Measurements from ENCODE around the gene MFN1. TPM values are rescaled to one million over a fixed set of nuclear protein-coding genes. Genes with fewer than 3 reads are reported as not detected.

The MFN1 gene
- total RNA-seq, 3 donors from 2014 or later (not counting 1 experiment from before 2014, with no cell fraction given): 42.4 to 52.9 (median 47.2) TPM

GRCh38 chr3:179410331-179410730 lies 62.8 kb downstream of the MFN1 start:
- H3K4me1 Mint-ChIP-seq: no peaks in the 10 kb centered on the region
- H3K36me3 ChIP-seq (ENCODE audit: control insufficient read depth, insufficient read depth, low read length): no peaks in the 10 kb centered on the region
- DNase-seq (no peak), ATAC-seq (no peak)
- H3K27me3 Mint-ChIP-seq (ENCODE audit: low read depth in 2 of 2): no peaks in the 10 kb centered on the region
- H3K36me3 Mint-ChIP-seq: no peaks in the 10 kb centered on the region
- no peak overlapping the region for H3K27ac Mint-ChIP-seq
- H3K27me3 ChIP-seq (ENCODE audit: control insufficient read depth, insufficient read depth, low read length): no peaks in the 10 kb centered on the region
- intact Hi-C loops (cut with micrococcal nuclease): no loop called here
- no peaks in the 10 kb centered on the region for H3K4me1 ChIP-seq (ENCODE audit: control insufficient read depth, insufficient read depth, low read length)
- no peaks in the 10 kb centered on the region for H3K9me3 Mint-ChIP-seq
- H3K4me3 Mint-ChIP-seq: no peak overlapping the region
- WGBS (ENCODE audit: insufficient coverage): 91% methylated on average over 2 of the region's 2 CpGs
- H3K4me3 ChIP-seq (ENCODE audit: low read length): no peak overlapping the region
- no peak for TF ChIP-seq CTCF (IDR thresholded peaks at IDR 0.05)
- H3K27ac ChIP-seq (ENCODE audit: low read length): no peak overlapping the region
- H3K9me3 ChIP-seq (ENCODE audit: control insufficient read depth, insufficient read depth, low read length): no peaks in the 10 kb centered on the region

GRCh38 chr3:179410999-179411398 lies 63.5 kb downstream of the MFN1 start:
- no peaks in the 10 kb centered on the region for H3K27me3 ChIP-seq (ENCODE audit: control insufficient read depth, insufficient read depth, low read length)
- H3K27me3 Mint-ChIP-seq (ENCODE audit: low read depth in 2 of 2): no peaks in the 10 kb centered on the region
- H3K36me3 ChIP-seq (ENCODE audit: control insufficient read depth, insufficient read depth, low read length): no peaks in the 10 kb centered on the region
- H3K4me3 Mint-ChIP-seq: no peak overlapping the region
- no peak for TF ChIP-seq CTCF (IDR thresholded peaks at IDR 0.05)
- H3K4me1 ChIP-seq (ENCODE audit: control insufficient read depth, insufficient read depth, low read length): no peaks in the 10 kb centered on the region
- H3K4me3 ChIP-seq (ENCODE audit: low read length): no peak overlapping the region
- intact Hi-C loops (cut with micrococcal nuclease): no loop called here
- no peak for DNase-seq
- H3K27ac ChIP-seq (ENCODE audit: low read length): no peak overlapping the region
- H3K27ac Mint-ChIP-seq: no peak overlapping the region
- no peaks in the 10 kb centered on the region for H3K9me3 Mint-ChIP-seq
- ATAC-seq: no peak
- no peaks in the 10 kb centered on the region for H3K9me3 ChIP-seq (ENCODE audit: control insufficient read depth, insufficient read depth, low read length)
- no peaks in the 10 kb centered on the region for H3K4me1 Mint-ChIP-seq
- no peaks in the 10 kb centered on the region for H3K36me3 Mint-ChIP-seq

GRCh38 chr3:179414804-179415203 lies 67.3 kb downstream of the MFN1 start:
- H3K27me3 Mint-ChIP-seq (ENCODE audit: low read depth in 2 of 2): no peaks in the 10 kb centered on the region
- H3K9me3 Mint-ChIP-seq: no peaks in the 10 kb centered on the region
- H3K4me1 Mint-ChIP-seq: no peaks in the 10 kb centered on the region
- Histone ChIP-seq H3K4me1 (ENCODE audit: control insufficient read depth, insufficient read depth, low read length) (no peaks in the 10 kb centered on the region), H3K9me3 (ENCODE audit: control insufficient read depth, insufficient read depth, low read length) (no peaks in the 10 kb centered on the region), H3K36me3 (ENCODE audit: control insufficient read depth, insufficient read depth, low read length) (no peaks in the 10 kb centered on the region), H3K4me3 (ENCODE audit: low read length) (no peak overlapping the region), H3K27me3 (ENCODE audit: control insufficient read depth, insufficient read depth, low read length) (no peaks in the 10 kb centered on the region), H3K27ac (ENCODE audit: low read length) (no peak overlapping the region)
- DNase-seq: no peak
- no peak overlapping the region for H3K4me3 Mint-ChIP-seq
- no peak for TF ChIP-seq CTCF (IDR thresholded peaks at IDR 0.05)
- no peak for ATAC-seq
- no peaks in the 10 kb centered on the region for H3K36me3 Mint-ChIP-seq
- intact Hi-C loops (cut with micrococcal nuclease): no loop called here
- no peak overlapping the region for H3K27ac Mint-ChIP-seq
- no CpG with 5 or more reads among the region's 2 CpGs for WGBS (ENCODE audit: insufficient coverage)

GRCh38 chr3:179415377-179415776 lies 67.9 kb downstream of the MFN1 start:
- Mint-ChIP-seq H3K36me3 (no peaks in the 10 kb centered on the region), H3K9me3 (no peaks in the 10 kb centered on the region), H3K4me3 (no peak overlapping the region), H3K27ac (no peak overlapping the region), H3K4me1 (no peaks in the 10 kb centered on the region), H3K27me3 (ENCODE audit: low read depth in 2 of 2) (no peaks in the 10 kb centered on the region)
- no peak for TF ChIP-seq CTCF (IDR thresholded peaks at IDR 0.05)
- WGBS (ENCODE audit: insufficient coverage): 100% methylated on average over 1 of the region's 4 CpGs
- no peaks in the 10 kb centered on the region for H3K27me3 ChIP-seq (ENCODE audit: control insufficient read depth, insufficient read depth, low read length)
- H3K4me3 ChIP-seq (ENCODE audit: low read length): no peak overlapping the region
- H3K27ac ChIP-seq (ENCODE audit: low read length): no peak overlapping the region
- no peaks in the 10 kb centered on the region for H3K9me3 ChIP-seq (ENCODE audit: control insufficient read depth, insufficient read depth, low read length)
- no peaks in the 10 kb centered on the region for H3K36me3 ChIP-seq (ENCODE audit: control insufficient read depth, insufficient read depth, low read length)
- H3K4me1 ChIP-seq (ENCODE audit: control insufficient read depth, insufficient read depth, low read length): no peaks in the 10 kb centered on the region
- intact Hi-C loops (cut with micrococcal nuclease): no loop called here
- ATAC-seq (no peak), DNase-seq (no peak)
